K562 (cell line): Measurements from ENCODE around the gene TTC24. TPM values are rescaled to one million over a fixed set of nuclear protein-coding genes. Genes with fewer than 3 reads are reported as not detected.
A peak's percentile ranks its signal among the peaks of the same experiment; 100 is the strongest.

Source experiments
- CHCHD3 ChIP-seq: fragments of 250-450 bp; sonication (Bioruptor Pico); IDR thresholded peaks from 2 replicates; pipeline ENCODE4 v2.1.2; 2022; ENCODE audit warnings: mild to moderate bottlenecking
- FOXA3 ChIP-seq, 2 experiments: fragments of 450-650 bp in 1 of 2; sonication (generic) in 1 of 2; formaldehyde crosslinking; IDR thresholded peaks in 1 of 2; conservative IDR thresholded peaks in 1 of 2; 2 replicates each; pipeline versions ENCODE4 v1.4.0 to v1.8.0; 2020 to 2022; ENCODE audit warnings: mild to moderate bottlenecking in 2 of 2, missing genetic modification reagents in 1 of 2
- GATAD2A ChIP-seq: fragments of 450-650 bp; IDR thresholded peaks from 2 replicates; pipeline ENCODE4 v1.6.1; 2017
- KDM1A ChIP-seq, 2 experiments: fragments of 450-650 bp; IDR thresholded peaks; 2 replicates each; pipeline ENCODE4 v1.6.1; 2016; ENCODE audit warnings: mild to moderate bottlenecking in 2 of 2
- POLR3G ChIP-seq: IDR thresholded peaks from 2 replicates; pipeline ENCODE4 v1.6.1; 2011; ENCODE audit not compliant: insufficient read length, insufficient replicate concordance; ENCODE audit errors: extremely low read depth
- SNIP1 ChIP-seq: fragments of 450-650 bp; IDR thresholded peaks from 2 replicates; pipeline ENCODE4 v1.7.1; 2017; ENCODE audit warnings: low read depth, mild to moderate bottlenecking
- ZNF695 ChIP-seq: fragments of 450-650 bp; formaldehyde crosslinking; IDR thresholded peaks from 2 replicates; pipeline ENCODE4 v1.4.0; 2020; ENCODE audit warnings: mild to moderate bottlenecking, moderate library complexity
- polyA plus RNA-seq, 8 experiments: library from polyadenylated mRNA; depleted of rRNA in 4 of 8; stranded (reverse) in 5 of 8; unstranded in 3 of 8; fragments of >200 nt; fragmentation: Nextera tagmentation in 2 of 8; fragmentation: Illumina TruSeq in 1 of 8; extraction: Ambion mirVana in 2 of 8; extraction: Trizol in 1 of 8; gene quantifications; 2 replicates each; pipeline versions ENCODE4 v1.2.1 to v1.2.3, GENCODE V29; 2011 to 2014; ENCODE audit warnings: inconsistent platforms in 1 of 8, missing spikeins in 1 of 8
- total RNA-seq, 7 experiments: library from RNA; depleted of rRNA in 6 of 7; stranded (reverse); fragments of >200 nt in 6 of 7; fragmentation: Illumina TruSeq in 2 of 7; extraction: Trizol in 2 of 7; gene quantifications; 2 replicates each; pipeline versions ENCODE4 v1.2.1 to v1.2.3, GENCODE V29; 2011 to 2021; ENCODE audit warnings: low replicate concordance in 1 of 7
- TF ChIP-seq, protein P1 (sequence below): fragments of 200-800 bp; sonication (Bioruptor generic); IDR thresholded peaks from 2 replicates; pipeline ENCODE4 v1.6.1; 2017; ENCODE audit warnings: missing genetic modification characterization, missing compliant biosample characterization
- TF ChIP-seq, protein P2 (sequence below): fragments of 150-350 bp; conservative IDR thresholded peaks from 2 replicates; pipeline ENCODE4 v1.6.1; 2014; ENCODE audit warnings: low read length
- TF ChIP-seq, protein P3 (sequence below): fragments of 200-400 bp; formaldehyde crosslinking; IDR thresholded peaks from 2 replicates; pipeline ENCODE4 v1.6.1; 2017; ENCODE audit warnings: mild to moderate bottlenecking, low read depth, low read length, moderate library complexity
- TF ChIP-seq, protein P4 (sequence below): fragments of 250-450 bp; sonication (Bioruptor Pico); IDR thresholded peaks from 2 replicates; pipeline ENCODE4 v1.4.0; 2020
- TF ChIP-seq, protein P5 (sequence below): fragments of 450-650 bp; IDR thresholded peaks from 2 replicates; pipeline ENCODE4 v1.6.1; 2017; ENCODE audit warnings: antibody characterized with exemption

TTC24 gene
- total and polyA plus RNA-seq, 9 of the 15 experiments (the other 6 are each of a cell fraction or from before 2014, with no cell fraction given), result not detected

DNA sequence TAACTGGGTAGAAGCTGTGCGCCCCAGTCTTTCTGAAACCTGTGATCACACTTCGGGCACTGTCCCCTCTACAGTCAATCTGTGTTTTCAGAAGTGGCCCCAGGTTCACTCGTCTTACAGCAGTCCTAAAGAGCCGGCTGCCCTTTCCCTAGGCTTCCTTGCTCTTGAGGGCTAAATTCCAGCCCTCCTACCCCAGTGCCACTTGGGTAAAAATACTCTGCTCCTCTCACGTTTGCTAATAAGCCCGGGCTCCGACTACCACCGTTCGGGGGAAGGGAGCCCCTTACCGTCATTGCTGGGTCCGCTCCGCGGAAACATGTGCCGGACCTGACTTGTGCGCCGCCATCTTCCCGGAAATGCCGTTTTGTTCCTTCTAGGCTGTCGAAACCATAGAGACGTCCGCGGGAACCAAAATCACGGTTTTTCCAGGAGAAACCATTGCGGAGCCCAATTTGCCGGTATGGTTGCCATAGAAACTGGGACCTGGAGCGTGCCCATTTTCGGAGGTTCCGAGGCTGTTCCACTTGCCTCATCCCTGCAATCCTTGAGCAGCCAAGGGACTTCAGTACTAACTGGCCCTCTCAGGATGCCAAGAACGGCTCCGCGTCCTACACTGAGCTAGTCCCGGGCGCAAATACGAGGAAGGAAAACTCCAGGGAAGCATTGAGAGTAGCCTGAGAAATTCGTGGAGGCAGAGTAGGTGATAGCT is 21.8 kb downstream of the TTC24 start, which contains the start of gene GPATCH4 (continued):
- TF ChIP-seq, protein P1, sequence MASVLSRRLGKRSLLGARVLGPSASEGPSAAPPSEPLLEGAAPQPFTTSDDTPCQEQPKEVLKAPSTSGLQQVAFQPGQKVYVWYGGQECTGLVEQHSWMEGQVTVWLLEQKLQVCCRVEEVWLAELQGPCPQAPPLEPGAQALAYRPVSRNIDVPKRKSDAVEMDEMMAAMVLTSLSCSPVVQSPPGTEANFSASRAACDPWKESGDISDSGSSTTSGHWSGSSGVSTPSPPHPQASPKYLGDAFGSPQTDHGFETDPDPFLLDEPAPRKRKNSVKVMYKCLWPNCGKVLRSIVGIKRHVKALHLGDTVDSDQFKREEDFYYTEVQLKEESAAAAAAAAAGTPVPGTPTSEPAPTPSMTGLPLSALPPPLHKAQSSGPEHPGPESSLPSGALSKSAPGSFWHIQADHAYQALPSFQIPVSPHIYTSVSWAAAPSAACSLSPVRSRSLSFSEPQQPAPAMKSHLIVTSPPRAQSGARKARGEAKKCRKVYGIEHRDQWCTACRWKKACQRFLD (CRISPR knock-in tag), result peak; percentile 80; the same call in 1 of the 2 replicates
- TF ChIP-seq POLR3G (no peak), CHCHD3 (CRISPR knock-in tag) (no peak), GATAD2A (no peak), FOXA3 (CRISPR knock-in tag; conservative IDR thresholded peaks at IDR 0.05 in 1 of 2, IDR thresholded peaks at IDR 0.05 in 1 of 2) (no peak), ZNF695 (no peak), SNIP1 (peak; percentile 76; the same call in 1 of the 2 replicates), KDM1A (IDR thresholded peaks at IDR 0.05) (peak; percentile 60 to 77; a peak in 3 of 4 replicates)
- TF ChIP-seq, protein P2, sequence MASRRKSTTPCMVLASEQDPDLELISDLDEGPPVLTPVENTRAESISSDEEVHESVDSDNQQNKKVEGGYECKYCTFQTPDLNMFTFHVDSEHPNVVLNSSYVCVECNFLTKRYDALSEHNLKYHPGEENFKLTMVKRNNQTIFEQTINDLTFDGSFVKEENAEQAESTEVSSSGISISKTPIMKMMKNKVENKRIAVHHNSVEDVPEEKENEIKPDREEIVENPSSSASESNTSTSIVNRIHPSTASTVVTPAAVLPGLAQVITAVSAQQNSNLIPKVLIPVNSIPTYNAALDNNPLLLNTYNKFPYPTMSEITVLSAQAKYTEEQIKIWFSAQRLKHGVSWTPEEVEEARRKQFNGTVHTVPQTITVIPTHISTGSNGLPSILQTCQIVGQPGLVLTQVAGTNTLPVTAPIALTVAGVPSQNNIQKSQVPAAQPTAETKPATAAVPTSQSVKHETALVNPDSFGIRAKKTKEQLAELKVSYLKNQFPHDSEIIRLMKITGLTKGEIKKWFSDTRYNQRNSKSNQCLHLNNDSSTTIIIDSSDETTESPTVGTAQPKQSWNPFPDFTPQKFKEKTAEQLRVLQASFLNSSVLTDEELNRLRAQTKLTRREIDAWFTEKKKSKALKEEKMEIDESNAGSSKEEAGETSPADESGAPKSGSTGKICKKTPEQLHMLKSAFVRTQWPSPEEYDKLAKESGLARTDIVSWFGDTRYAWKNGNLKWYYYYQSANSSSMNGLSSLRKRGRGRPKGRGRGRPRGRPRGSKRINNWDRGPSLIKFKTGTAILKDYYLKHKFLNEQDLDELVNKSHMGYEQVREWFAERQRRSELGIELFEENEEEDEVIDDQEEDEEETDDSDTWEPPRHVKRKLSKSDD, result no peak
- TF ChIP-seq, protein P3, sequence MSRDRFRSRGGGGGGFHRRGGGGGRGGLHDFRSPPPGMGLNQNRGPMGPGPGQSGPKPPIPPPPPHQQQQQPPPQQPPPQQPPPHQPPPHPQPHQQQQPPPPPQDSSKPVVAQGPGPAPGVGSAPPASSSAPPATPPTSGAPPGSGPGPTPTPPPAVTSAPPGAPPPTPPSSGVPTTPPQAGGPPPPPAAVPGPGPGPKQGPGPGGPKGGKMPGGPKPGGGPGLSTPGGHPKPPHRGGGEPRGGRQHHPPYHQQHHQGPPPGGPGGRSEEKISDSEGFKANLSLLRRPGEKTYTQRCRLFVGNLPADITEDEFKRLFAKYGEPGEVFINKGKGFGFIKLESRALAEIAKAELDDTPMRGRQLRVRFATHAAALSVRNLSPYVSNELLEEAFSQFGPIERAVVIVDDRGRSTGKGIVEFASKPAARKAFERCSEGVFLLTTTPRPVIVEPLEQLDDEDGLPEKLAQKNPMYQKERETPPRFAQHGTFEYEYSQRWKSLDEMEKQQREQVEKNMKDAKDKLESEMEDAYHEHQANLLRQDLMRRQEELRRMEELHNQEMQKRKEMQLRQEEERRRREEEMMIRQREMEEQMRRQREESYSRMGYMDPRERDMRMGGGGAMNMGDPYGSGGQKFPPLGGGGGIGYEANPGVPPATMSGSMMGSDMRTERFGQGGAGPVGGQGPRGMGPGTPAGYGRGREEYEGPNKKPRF, result no peak
- TF ChIP-seq, protein P4, sequence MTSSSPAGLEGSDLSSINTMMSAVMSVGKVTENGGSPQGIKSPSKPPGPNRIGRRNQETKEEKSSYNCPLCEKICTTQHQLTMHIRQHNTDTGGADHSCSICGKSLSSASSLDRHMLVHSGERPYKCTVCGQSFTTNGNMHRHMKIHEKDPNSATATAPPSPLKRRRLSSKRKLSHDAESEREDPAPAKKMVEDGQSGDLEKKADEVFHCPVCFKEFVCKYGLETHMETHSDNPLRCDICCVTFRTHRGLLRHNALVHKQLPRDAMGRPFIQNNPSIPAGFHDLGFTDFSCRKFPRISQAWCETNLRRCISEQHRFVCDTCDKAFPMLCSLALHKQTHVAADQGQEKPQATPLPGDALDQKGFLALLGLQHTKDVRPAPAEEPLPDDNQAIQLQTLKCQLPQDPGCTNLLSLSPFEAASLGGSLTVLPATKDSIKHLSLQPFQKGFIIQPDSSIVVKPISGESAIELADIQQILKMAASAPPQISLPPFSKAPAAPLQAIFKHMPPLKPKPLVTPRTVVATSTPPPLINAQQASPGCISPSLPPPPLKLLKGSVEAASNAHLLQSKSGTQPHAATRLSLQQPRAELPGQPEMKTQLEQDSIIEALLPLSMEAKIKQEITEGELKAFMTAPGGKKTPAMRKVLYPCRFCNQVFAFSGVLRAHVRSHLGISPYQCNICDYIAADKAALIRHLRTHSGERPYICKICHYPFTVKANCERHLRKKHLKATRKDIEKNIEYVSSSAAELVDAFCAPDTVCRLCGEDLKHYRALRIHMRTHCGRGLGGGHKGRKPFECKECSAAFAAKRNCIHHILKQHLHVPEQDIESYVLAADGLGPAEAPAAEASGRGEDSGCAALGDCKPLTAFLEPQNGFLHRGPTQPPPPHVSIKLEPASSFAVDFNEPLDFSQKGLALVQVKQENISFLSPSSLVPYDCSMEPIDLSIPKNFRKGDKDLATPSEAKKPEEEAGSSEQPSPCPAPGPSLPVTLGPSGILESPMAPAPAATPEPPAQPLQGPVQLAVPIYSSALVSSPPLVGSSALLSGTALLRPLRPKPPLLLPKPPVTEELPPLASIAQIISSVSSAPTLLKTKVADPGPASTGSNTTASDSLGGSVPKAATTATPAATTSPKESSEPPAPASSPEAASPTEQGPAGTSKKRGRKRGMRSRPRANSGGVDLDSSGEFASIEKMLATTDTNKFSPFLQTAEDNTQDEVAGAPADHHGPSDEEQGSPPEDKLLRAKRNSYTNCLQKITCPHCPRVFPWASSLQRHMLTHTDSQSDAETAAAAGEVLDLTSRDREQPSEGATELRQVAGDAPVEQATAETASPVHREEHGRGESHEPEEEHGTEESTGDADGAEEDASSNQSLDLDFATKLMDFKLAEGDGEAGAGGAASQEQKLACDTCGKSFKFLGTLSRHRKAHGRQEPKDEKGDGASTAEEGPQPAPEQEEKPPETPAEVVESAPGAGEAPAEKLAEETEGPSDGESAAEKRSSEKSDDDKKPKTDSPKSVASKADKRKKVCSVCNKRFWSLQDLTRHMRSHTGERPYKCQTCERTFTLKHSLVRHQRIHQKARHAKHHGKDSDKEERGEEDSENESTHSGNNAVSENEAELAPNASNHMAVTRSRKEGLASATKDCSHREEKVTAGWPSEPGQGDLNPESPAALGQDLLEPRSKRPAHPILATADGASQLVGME, result 0 out of 2 replicates have a peak, but pooled peaks have one; percentile 51
- TF ChIP-seq, protein P5, sequence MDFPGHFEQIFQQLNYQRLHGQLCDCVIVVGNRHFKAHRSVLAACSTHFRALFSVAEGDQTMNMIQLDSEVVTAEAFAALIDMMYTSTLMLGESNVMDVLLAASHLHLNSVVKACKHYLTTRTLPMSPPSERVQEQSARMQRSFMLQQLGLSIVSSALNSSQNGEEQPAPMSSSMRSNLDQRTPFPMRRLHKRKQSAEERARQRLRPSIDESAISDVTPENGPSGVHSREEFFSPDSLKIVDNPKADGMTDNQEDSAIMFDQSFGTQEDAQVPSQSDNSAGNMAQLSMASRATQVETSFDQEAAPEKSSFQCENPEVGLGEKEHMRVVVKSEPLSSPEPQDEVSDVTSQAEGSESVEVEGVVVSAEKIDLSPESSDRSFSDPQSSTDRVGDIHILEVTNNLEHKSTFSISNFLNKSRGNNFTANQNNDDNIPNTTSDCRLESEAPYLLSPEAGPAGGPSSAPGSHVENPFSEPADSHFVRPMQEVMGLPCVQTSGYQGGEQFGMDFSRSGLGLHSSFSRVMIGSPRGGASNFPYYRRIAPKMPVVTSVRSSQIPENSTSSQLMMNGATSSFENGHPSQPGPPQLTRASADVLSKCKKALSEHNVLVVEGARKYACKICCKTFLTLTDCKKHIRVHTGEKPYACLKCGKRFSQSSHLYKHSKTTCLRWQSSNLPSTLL, result no peak
